HS-5 (cell line): ENCODE results near the gene KCNQ1OT1.

ENCODE experiments used
- DNase-seq: peaks from one replicate; pipeline ENCODE4 v3.0.0-alpha.2; 2012; ENCODE audit warnings: low read depth

The KCNQ1OT1 gene

GRCh38 chr11:2666828-2667570 is 32.8 kb downstream of the KCNQ1OT1 start:
- no peak for DNase-seq

GRCh38 chr11:2666401-2666741 is 33.4 kb downstream of the KCNQ1OT1 start:
- DNase-seq, result no peak

GRCh38 chr11:2665526-2666400 is 34.0 kb downstream of the KCNQ1OT1 start:
- DNase-seq, result no peak

GRCh38 chr11:2664791-2665525 is 34.8 kb downstream of the KCNQ1OT1 start:
- DNase-seq, result no peak

GRCh38 chr11:2664376-2664775 is 35.4 kb downstream of the KCNQ1OT1 start:
- no peak for DNase-seq

GRCh38 chr11:2663915-2664314 is 35.9 kb downstream of the KCNQ1OT1 start:
- no peak for DNase-seq

- DNase-seq, result no peak
Measured at GRCh38 chr11:2663506-2663905, 36.3 kb downstream of the KCNQ1OT1 start.

- DNase-seq, result no peak
Measured at GRCh38 chr11:2662430-2663299, 37.1 kb downstream of the KCNQ1OT1 start.

- DNase-seq, result no peak
Measured at GRCh38 chr11:2662024-2662312, 37.8 kb downstream of the KCNQ1OT1 start.

- no peak for DNase-seq
Measured at GRCh38 chr11:2661173-2662023, 38.4 kb downstream of the KCNQ1OT1 start.

- DNase-seq, result no peak
Measured at GRCh38 chr11:2660357-2660939, 39.3 kb downstream of the KCNQ1OT1 start.

- no peak for DNase-seq
Measured at GRCh38 chr11:2657697-2658284, 42.0 kb downstream of the KCNQ1OT1 start.

- DNase-seq, result no peak
Measured at GRCh38 chr11:2656859-2657258, 42.9 kb downstream of the KCNQ1OT1 start.

GRCh38 chr11:2655834-2656622 is 43.8 kb downstream of the KCNQ1OT1 start:
- DNase-seq, result no peak

GRCh38 chr11:2655016-2655719 is 44.6 kb downstream of the KCNQ1OT1 start:
- DNase-seq, result no peak

- DNase-seq, result no peak
Measured at GRCh38 chr11:2653930-2654739, 45.7 kb downstream of the KCNQ1OT1 start.

GRCh38 chr11:2653198-2653551 is 46.6 kb downstream of the KCNQ1OT1 start:
- DNase-seq, result no peak
